ENCODE results near the gene CALR3. TPM values are rescaled to one million over a fixed set of nuclear protein-coding genes. Genes with fewer than 3 reads are reported as not detected.
A peak's percentile ranks its signal among the peaks of the same experiment; 100 is the strongest.

Gene CALR3
- total RNA-seq, 4 donors from 2014 or later: not detected

DNA sequence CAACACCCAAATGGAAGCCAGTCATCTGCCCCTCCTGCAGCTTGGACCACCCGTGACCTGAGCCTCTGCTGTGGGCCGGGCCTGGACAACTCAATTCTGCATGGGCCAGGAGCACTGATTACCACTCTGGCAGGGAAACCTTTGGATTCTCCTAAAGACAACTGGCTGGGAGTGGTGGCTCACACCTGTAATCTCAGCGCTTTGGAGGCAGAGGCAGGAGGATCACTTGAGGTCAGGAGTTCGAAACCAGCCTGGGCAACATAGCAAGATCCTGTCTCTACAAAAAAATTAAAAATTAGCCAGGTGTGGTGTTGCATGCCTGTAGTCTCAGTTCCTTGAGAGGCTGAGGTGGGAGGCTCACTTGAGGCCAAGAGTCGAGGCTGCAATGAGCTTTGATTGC, 30.7 kb downstream of the CALR3 start:
- peaks cover 11 to 28% (median 14%) of the 10 kb centered on the region in 4 donors for H3K4me1 ChIP-seq
- intact Hi-C loops (cut with DNase I; ENCODE audit: low total_unique reads) (no loop called here), in situ Hi-C loops (cut with MboI; ENCODE audit: low pct_ligation_motif_present in 1 of 4, low pct_unique_long_range_greater_than_20kb in 1 of 4, low sequenced_read_pairs in 3 of 4) (no loop called here)
- H3K36me3 ChIP-seq: no peaks in the 10 kb centered on the region
- H3K27me3 ChIP-seq: no peaks in the 10 kb centered on the region
- no peak overlapping the region for H3K4me3 ChIP-seq
- TF ChIP-seq POLR2A (IDR thresholded peaks at IDR 0.05) (no peak), POLR2AphosphoS5 (IDR thresholded peaks at IDR 0.05) (no peak), EP300 (IDR thresholded peaks at IDR 0.05; ENCODE audit: low read depth) (no peak)
- TF ChIP-seq, protein P1, sequence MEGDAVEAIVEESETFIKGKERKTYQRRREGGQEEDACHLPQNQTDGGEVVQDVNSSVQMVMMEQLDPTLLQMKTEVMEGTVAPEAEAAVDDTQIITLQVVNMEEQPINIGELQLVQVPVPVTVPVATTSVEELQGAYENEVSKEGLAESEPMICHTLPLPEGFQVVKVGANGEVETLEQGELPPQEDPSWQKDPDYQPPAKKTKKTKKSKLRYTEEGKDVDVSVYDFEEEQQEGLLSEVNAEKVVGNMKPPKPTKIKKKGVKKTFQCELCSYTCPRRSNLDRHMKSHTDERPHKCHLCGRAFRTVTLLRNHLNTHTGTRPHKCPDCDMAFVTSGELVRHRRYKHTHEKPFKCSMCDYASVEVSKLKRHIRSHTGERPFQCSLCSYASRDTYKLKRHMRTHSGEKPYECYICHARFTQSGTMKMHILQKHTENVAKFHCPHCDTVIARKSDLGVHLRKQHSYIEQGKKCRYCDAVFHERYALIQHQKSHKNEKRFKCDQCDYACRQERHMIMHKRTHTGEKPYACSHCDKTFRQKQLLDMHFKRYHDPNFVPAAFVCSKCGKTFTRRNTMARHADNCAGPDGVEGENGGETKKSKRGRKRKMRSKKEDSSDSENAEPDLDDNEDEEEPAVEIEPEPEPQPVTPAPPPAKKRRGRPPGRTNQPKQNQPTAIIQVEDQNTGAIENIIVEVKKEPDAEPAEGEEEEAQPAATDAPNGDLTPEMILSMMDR (IDR thresholded peaks at IDR 0.05): no peak
- H3K27ac ChIP-seq: no peak overlapping the region
- 96% methylated on average over 5 of the region's 5 CpGs; no CpG with 5 or more reads in 1 of the 2 donors for WGBS, 2 donors (ENCODE audit: low coverage in 1 of 2)
- no peaks in the 10 kb centered on the region for H3K9me3 ChIP-seq
- no peak for DNase-seq

DNA sequence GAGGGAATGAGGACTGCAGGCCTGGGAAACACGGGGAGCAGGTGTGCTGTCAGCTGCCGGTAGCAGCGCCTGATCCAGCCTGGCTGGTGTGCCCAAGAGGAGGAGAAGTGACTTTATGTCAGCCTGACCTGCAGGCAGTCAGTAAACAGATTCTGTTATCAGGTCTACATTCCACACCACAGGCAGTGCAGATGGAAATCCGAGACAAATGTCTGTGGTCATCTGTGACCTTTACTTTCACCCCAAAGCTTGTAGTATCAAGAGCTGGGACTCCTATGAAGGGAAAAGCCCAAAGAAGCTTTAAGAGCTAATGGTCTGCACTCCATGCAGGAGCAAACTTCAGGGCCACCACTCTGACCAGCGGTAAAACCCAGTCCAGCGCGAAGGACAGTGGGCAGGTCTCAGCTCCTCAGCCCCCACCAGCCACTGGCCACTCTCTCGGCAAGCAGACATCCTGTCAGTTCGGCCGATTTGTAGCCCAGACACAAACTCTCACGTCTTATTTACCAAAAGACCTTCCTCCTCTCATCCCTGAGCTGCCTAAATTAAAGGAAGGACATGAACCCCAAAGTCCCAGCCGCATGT, 31.9 kb downstream of the CALR3 start:
- 74% methylated on average over 12 of the region's 12 CpGs; no CpG with 5 or more reads in 1 of the 2 donors for WGBS, 2 donors (ENCODE audit: low coverage in 1 of 2)
- Histone ChIP-seq H3K27me3 (no peaks in the 10 kb centered on the region), H3K4me3 (no peak overlapping the region), H3K27ac (no peak overlapping the region), H3K4me1 (peaks cover 4 to 25% (median 8%) of the 10 kb centered on the region in 4 donors), H3K36me3 (no peaks in the 10 kb centered on the region), H3K9me3 (no peaks in the 10 kb centered on the region)
- in situ Hi-C loops (cut with MboI; ENCODE audit: low pct_ligation_motif_present in 1 of 4, low pct_unique_long_range_greater_than_20kb in 1 of 4, low sequenced_read_pairs in 3 of 4): no loop called here
- TF ChIP-seq EP300 (IDR thresholded peaks at IDR 0.05; ENCODE audit: low read depth): no peak
- TF ChIP-seq POLR2AphosphoS5 (IDR thresholded peaks at IDR 0.05): no peak
- intact Hi-C loops (cut with DNase I; ENCODE audit: low total_unique reads): no loop called here
- no peak for DNase-seq

DNA sequence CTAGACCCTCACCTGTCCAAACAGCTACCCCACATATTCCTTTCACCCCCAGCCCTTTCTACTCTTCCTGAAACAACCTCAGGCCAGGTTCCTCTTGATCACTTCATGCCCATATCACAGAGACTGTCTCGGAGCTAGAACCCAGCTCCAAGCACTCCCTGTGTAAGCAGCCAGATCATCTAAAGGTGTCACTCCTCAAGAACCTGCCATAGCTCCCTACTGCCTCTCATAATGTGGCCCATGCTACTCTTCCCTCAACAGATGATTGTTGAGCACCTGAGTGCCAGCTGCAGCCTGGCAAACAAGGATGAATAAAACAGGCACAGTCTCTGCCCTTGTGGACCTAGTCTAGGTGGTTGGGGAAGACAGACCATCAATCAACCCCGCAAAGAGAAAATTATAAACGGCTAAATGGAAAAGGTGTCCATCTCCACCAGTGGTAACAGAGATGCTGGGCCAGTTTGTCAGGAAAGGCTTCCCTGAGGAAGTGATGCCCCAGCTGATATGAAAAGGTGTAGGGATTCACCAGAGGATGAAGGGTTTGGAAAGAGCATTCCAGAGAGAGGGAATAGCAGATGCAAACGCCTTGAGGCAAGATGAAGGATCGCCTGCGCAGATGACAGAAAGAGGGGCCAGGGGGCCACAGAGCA, 32.5 kb downstream of the CALR3 start:
- Histone ChIP-seq H3K36me3 (no peaks in the 10 kb centered on the region), H3K27ac (no peak overlapping the region), H3K4me1 (peaks cover 3 to 27% (median 12%) of the 10 kb centered on the region in 4 donors), H3K9me3 (no peaks in the 10 kb centered on the region), H3K4me3 (no peak overlapping the region), H3K27me3 (no peaks in the 10 kb centered on the region)
- DNase-seq: no peak
- 89 to 90% methylated on average over 4 to 6 of the region's 6 CpGs for WGBS, 2 donors (ENCODE audit: low coverage in 1 of 2)
- no peak for TF ChIP-seq POLR2AphosphoS5 (IDR thresholded peaks at IDR 0.05)
- TF ChIP-seq POLR2A (IDR thresholded peaks at IDR 0.05): no peak
- TF ChIP-seq, protein P1 (IDR thresholded peaks at IDR 0.05): no peak
- TF ChIP-seq EP300 (IDR thresholded peaks at IDR 0.05; ENCODE audit: low read depth): no peak
- in situ Hi-C loops (cut with MboI; ENCODE audit: low pct_ligation_motif_present in 1 of 4, low pct_unique_long_range_greater_than_20kb in 1 of 4, low sequenced_read_pairs in 3 of 4) (no loop called here), intact Hi-C loops (cut with DNase I; ENCODE audit: low total_unique reads) (no loop called here)

DNA sequence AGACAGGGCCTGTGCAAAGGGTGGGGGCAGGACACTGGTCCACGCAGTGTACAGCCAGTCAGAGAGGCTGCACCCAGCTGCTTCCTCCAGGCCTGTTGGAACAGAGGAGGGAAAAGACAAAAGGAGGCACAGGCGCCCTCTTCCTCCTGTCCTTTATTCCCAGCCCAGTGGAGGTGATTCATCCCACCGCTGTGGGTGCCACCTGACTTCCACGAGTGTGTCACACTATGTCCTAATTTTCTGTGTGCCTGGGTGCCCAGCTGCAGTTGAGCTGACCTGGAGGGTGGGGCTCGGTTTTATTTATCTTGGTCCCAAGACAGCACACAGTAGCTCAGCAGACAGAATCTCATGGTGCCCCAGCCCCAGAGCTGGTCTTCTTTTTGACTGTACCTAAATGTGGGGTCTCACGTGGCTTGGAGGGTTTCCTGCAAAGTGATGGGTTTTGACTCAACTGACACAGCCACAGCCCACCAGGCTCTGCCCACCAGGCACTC, 33.2 kb downstream of the CALR3 start:
- TF ChIP-seq POLR2AphosphoS5 (IDR thresholded peaks at IDR 0.05) (no peak), EP300 (IDR thresholded peaks at IDR 0.05; ENCODE audit: low read depth) (no peak), POLR2A (IDR thresholded peaks at IDR 0.05) (no peak)
- TF ChIP-seq, protein P1 (IDR thresholded peaks at IDR 0.05): no peak
- H3K4me1 ChIP-seq: peaks cover 9 to 34% (median 18%) of the 10 kb centered on the region in 4 donors
- no peak overlapping the region for H3K27ac ChIP-seq
- no peaks in the 10 kb centered on the region for H3K36me3 ChIP-seq
- H3K4me3 ChIP-seq: no peak overlapping the region
- H3K9me3 ChIP-seq: no peaks in the 10 kb centered on the region
- intact Hi-C loops (cut with DNase I; ENCODE audit: low total_unique reads): no loop called here
- no peaks in the 10 kb centered on the region for H3K27me3 ChIP-seq
- WGBS, 2 donors (ENCODE audit: low coverage in 1 of 2): 54 to 79% methylated on average over 4 to 6 of the region's 6 CpGs
- in situ Hi-C loops (cut with MboI; ENCODE audit: low pct_ligation_motif_present in 1 of 4, low pct_unique_long_range_greater_than_20kb in 1 of 4, low sequenced_read_pairs in 3 of 4): no loop called here
- peak; percentile 26 for DNase-seq

Data from transverse colon (tissue), 4 donors.